DOHH2 (cell line): ENCODE data around the gene AJAP1.

Source experiments
- EZH2phosphoT487 ChIP-seq: fragments of 200-600 bp; sonication (generic); IDR thresholded peaks from 2 replicates; pipeline ENCODE4 v1.6.1; 2017; ENCODE audit warnings: borderline replicate concordance, mild to moderate bottlenecking, antibody characterized with exemption, low read length, moderate library complexity, mixed read lengths
- TF ChIP-seq, protein P1 (sequence below): fragments of 200-600 bp; sonication (generic); IDR thresholded peaks from one replicate; pipeline ENCODE4 v1.5.1; 2014; ENCODE audit warnings: antibody characterized with exemption, mild to moderate bottlenecking, low read depth, low read length; ENCODE audit not compliant: poor library complexity, severe bottlenecking

DNA sequence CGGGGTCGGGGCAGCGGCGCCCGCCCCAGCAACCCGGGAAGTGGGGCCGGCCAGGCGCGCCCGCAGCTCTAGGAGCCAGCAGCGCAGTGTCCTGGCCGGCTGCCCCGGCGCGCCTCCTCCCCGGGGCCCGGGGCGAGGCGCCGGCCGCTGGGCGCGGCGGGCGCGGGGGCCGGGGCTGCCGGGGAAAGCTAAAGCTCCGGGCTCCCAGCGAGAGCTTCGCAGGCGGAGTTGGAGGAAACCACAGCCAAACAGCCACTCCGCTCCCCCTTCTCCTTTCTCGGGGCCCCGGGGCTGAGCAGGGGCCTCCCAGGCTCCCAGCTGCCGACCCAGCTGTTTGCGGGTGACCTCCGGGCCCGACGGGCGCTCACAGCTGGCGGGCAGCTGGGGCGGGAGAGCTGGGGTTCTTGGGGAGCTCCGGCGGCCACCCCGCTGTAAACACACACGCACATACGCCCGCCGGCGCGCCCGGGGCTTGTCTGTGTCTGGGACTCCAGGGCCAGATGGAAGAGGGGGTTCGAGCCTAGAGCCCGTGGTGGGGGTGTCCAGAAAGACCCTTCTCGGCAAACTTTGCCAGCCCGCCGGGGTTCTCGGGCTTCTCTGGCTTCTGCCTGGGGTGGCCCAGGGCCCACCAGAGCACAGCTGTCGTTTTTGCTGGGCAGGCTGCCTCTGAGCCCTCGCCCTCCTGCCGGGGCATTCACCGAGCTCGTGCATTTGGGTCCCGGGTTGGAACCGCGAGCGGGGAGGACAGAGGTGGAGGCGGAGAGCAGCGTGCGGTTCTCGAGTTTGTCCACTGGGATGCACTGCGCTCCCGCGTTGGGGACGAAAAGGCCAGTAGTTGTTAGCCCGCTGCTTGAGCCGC lies 1.5 kb downstream of the AJAP1 start:
- TF ChIP-seq, protein P1, sequence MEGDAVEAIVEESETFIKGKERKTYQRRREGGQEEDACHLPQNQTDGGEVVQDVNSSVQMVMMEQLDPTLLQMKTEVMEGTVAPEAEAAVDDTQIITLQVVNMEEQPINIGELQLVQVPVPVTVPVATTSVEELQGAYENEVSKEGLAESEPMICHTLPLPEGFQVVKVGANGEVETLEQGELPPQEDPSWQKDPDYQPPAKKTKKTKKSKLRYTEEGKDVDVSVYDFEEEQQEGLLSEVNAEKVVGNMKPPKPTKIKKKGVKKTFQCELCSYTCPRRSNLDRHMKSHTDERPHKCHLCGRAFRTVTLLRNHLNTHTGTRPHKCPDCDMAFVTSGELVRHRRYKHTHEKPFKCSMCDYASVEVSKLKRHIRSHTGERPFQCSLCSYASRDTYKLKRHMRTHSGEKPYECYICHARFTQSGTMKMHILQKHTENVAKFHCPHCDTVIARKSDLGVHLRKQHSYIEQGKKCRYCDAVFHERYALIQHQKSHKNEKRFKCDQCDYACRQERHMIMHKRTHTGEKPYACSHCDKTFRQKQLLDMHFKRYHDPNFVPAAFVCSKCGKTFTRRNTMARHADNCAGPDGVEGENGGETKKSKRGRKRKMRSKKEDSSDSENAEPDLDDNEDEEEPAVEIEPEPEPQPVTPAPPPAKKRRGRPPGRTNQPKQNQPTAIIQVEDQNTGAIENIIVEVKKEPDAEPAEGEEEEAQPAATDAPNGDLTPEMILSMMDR = peak; percentile 63
- TF ChIP-seq EZH2phosphoT487 = peak; percentile 28; the same call in 1 of the 2 replicates
